ENCODE data around the gene PTPN9. TPM values are rescaled to one million over a fixed set of nuclear protein-coding genes. Genes with fewer than 3 reads are reported as not detected.
"Not testable (repeated sequence)": the region's sequence is repeated elsewhere in the genome, so short reads cannot be mapped to it uniquely, and the experiment has no call there.

The PTPN9 gene
- total and polyA plus RNA-seq, 2 of the 13 experiments (the other 11 are each of a cell fraction or from before 2014, with no cell fraction given), result 16.6 to 19.9 TPM

DNA sequence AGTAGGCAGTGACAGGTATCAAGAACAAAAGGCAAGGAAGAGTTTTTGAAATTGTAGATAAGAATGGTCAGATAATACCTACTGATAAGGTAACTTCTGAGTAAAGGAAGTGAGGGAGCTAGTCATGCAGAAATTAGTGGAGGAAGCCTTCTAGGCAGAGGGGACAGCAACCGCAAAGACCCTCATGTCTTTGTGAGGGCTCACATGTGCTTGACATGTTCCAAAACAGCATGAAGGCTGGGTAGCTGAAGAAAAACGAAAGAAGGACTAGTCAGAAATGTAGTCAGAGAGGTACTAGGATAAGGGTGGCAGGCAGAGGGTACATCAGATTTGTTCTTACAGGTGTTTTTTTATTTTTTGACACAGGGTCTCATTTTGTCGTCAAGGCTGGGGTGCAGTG, 133.0 kb downstream of the PTPN9 start:
- POLR2A ChIA-PET, result interaction anchor here (0.9 to 1.7 kb wide), 2 partner anchors 8 to 78 kb away, joined by 5 to 8 read pairs; partner anchors contain the start of gene MAN2C1

DNA sequence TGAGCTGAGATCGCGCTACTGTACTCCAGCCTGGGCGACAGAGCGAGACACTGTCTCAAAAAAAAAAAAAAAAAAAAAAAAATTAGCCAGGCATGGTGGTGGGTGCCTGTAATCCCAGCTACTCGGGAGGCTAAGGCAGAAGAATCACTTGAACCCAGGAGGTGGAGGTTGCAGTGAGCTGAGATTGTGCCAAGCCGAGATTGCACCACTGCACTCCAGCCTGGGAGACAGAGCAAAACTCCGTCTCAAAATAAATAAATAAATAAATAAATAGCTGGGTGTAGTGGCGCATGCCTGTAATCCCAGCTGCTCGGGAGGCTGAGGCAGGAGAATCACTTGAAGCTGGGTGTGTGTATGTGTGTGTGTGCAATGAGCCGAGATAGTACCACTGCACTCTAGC, 133.8 kb downstream of the PTPN9 start:
- POLR2A ChIA-PET, result interaction anchor here (0.6 to 1.7 kb wide), 3 partner anchors 9 to 77 kb away, joined by 3 to 8 read pairs (median 5); partner anchors contain the start of gene MAN2C1
- FAIRE-seq, ATAC-seq: not testable (repeated sequence)

More for the DNA sequence above, 133.0 kb downstream of the PTPN9 start:
- Histone ChIP-seq H3K9ac (ENCODE audit: insufficient read depth, low read depth, low read length) (no peak overlapping the region), H3K79me2 (ENCODE audit: insufficient read depth, low read length) (peaks cover 87% of the 10 kb centered on the region), H3K9me3 (ENCODE audit: low read length) (no peaks in the 10 kb centered on the region), H3K4me2 (ENCODE audit: low read depth, low read length) (no peak overlapping the region), H3K4me1 (ENCODE audit: insufficient read depth, low read length) (peaks cover 20% of the 10 kb centered on the region), H3K36me3 (replicated peaks in 1 of 2; ENCODE audit: control insufficient read depth in 1 of 2, insufficient read depth in 2 of 2, low read length in 2 of 2) (peaks cover 2 to 23% of the 10 kb centered on the region in 2 experiments; a peak in 4 of 5 replicates), H3K27me3 (ENCODE audit: control insufficient read depth in 1 of 2, insufficient read depth in 2 of 2, low read length in 2 of 2) (no peaks in the 10 kb centered on the region), H2AFZ (ENCODE audit: low read length) (no peak overlapping the region), H4K20me1 (ENCODE audit: insufficient read depth, low read length) (peaks cover 38% of the 10 kb centered on the region), H3K27ac (ENCODE audit: extremely low read length, insufficient read depth, low read length) (no peak overlapping the region), H3K4me3 (replicated peaks in 1 of 3; ENCODE audit: insufficient read depth in 1 of 3, low read depth in 2 of 3, low read length in 3 of 3) (no peak overlapping the region)
- CTCF ChIA-PET (ENCODE audit: low intra/inter-chr PET ratio, low total read pairs), result no interaction called here
- WGBS (ENCODE audit: low lambda C conversion rate), result 95% methylated on average over 3 of the region's 3 CpGs
- in situ Hi-C loops (cut with HindIII; ENCODE audit: extremely low pct_ligation_motif_present, low pct_unique_long_range_greater_than_20kb) (no loop called here), intact Hi-C loops (cut with micrococcal nuclease; ENCODE audit: unreplicated experiment) (no loop called here)
- no peak for ATAC-seq
- FAIRE-seq, result no peak
- no TSS peak for BruUV-seq (replicated peaks)
- TF ChIP-seq, protein P1, sequence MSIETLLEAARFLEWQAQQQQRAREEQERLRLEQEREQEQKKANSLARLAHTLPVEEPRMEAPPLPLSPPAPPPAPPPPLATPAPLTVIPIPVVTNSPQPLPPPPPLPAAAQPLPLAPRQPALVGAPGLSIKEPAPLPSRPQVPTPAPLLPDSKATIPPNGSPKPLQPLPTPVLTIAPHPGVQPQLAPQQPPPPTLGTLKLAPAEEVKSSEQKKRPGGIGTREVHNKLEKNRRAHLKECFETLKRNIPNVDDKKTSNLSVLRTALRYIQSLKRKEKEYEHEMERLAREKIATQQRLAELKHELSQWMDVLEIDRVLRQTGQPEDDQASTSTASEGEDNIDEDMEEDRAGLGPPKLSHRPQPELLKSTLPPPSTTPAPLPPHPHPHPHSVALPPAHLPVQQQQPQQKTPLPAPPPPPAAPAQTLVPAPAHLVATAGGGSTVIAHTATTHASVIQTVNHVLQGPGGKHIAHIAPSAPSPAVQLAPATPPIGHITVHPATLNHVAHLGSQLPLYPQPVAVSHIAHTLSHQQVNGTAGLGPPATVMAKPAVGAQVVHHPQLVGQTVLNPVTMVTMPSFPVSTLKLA (IDR thresholded peaks at IDR 0.05), result peak; percentile 39; the same call in 1 of the 2 replicates
- TF ChIP-seq BHLHE40 (IDR thresholded peaks at IDR 0.05; ENCODE audit: low read length) (no peak), SIX4 (CRISPR knock-in tag; IDR thresholded peaks at IDR 0.05) (no peak), HOXA3 (CRISPR knock-in tag; IDR thresholded peaks at IDR 0.05) (no peak), ZNF660 (CRISPR knock-in tag; IDR thresholded peaks at IDR 0.05; ENCODE audit: borderline replicate concordance, low read depth) (no peak)
- no peak for DNase-seq (ENCODE audit: low spot score)

More for the DNA sequence above, 133.8 kb downstream of the PTPN9 start:
- peaks cover 2 to 23% of the 10 kb centered on the region in 2 experiments; a peak in 4 of 5 replicates for H3K36me3 ChIP-seq (replicated peaks in 1 of 2; ENCODE audit: control insufficient read depth in 1 of 2, insufficient read depth in 2 of 2, low read length in 2 of 2)
- 97% methylated on average over 10 of the region's 10 CpGs for WGBS (ENCODE audit: low lambda C conversion rate)
- peak; percentile 51; the same call in 1 of the 2 replicates for TF ChIP-seq ZNF441 (CRISPR knock-in tag; IDR thresholded peaks at IDR 0.05; ENCODE audit: borderline replicate concordance)
- CTCF ChIA-PET (ENCODE audit: low intra/inter-chr PET ratio, low total read pairs); H3K4me2 ChIP-seq (ENCODE audit: low read depth, low read length); intact Hi-C loops (cut with micrococcal nuclease; ENCODE audit: unreplicated experiment); in situ Hi-C loops (cut with HindIII; ENCODE audit: extremely low pct_ligation_motif_present, low pct_unique_long_range_greater_than_20kb); H3K9ac ChIP-seq (ENCODE audit: insufficient read depth, low read depth, low read length); H2AFZ ChIP-seq (ENCODE audit: low read length); H3K9me3 ChIP-seq (ENCODE audit: low read length); BruUV-seq (replicated peaks); H3K27me3 ChIP-seq (ENCODE audit: control insufficient read depth in 1 of 2, insufficient read depth in 2 of 2, low read length in 2 of 2); H3K27ac ChIP-seq (ENCODE audit: extremely low read length, insufficient read depth, low read length); H3K4me3 ChIP-seq (replicated peaks in 1 of 3; ENCODE audit: insufficient read depth in 1 of 3, low read depth in 2 of 3, low read length in 3 of 3); DNase-seq (ENCODE audit: low spot score): not testable (repeated sequence)
- H4K20me1 ChIP-seq (ENCODE audit: insufficient read depth, low read length), result peaks cover 35% of the 10 kb centered on the region
- peaks cover 20% of the 10 kb centered on the region for H3K4me1 ChIP-seq (ENCODE audit: insufficient read depth, low read length)
- H3K79me2 ChIP-seq (ENCODE audit: insufficient read depth, low read length), result peaks cover 93% of the 10 kb centered on the region

Measured in HepG2 (cell line).